Parathyroid adenoma (tissue), 2 donors: ENCODE results near the gene SEC61B.
"Not testable (repeated sequence)": the region's sequence is repeated elsewhere in the genome, so short reads cannot be mapped to it uniquely, and the experiment has no call there.

Experiments
- H2AFZ ChIP-seq: fragments of 300-600 bp; sonication (generic); one replicate; pipeline ENCODE4 v1.7.0; 2017; ENCODE audit warnings: antibody characterized with exemption, mild to moderate bottlenecking
- H3K27ac ChIP-seq: fragments of 300-600 bp; sonication (generic); one replicate; pipeline ENCODE4 v1.7.0; 2017
- H3K27me3 ChIP-seq: fragments of 300-600 bp; sonication (generic); one replicate; pipeline ENCODE4 v1.7.0; 2017; ENCODE audit warnings: low read length; ENCODE audit not compliant: control insufficient read depth, insufficient read depth
- H3K36me3 ChIP-seq: fragments of 300-600 bp; sonication (generic); one replicate; pipeline ENCODE4 v1.7.0; 2017; ENCODE audit warnings: low read length; ENCODE audit not compliant: control insufficient read depth, insufficient read depth
- H3K4me1 ChIP-seq: fragments of 300-600 bp; sonication (generic); one replicate; pipeline ENCODE4 v1.7.0; 2017; ENCODE audit warnings: control low read depth
- H3K4me2 ChIP-seq: fragments of 300-600 bp; sonication (generic); one replicate; pipeline ENCODE4 v1.7.0; 2017; ENCODE audit warnings: low read length
- H3K4me3 ChIP-seq: fragments of 300-600 bp; sonication (generic); one replicate; pipeline ENCODE4 v1.7.0; 2017; ENCODE audit warnings: low read depth, low read length
- H3K79me2 ChIP-seq: fragments of 300-600 bp; sonication (generic); one replicate; pipeline ENCODE4 v1.7.0; 2017; ENCODE audit warnings: control low read depth
- H3K9ac ChIP-seq: fragments of 300-600 bp; sonication (generic); one replicate; pipeline ENCODE4 v1.7.0; 2017; ENCODE audit warnings: mild to moderate bottlenecking
- H3K9me3 ChIP-seq: fragments of 300-600 bp; sonication (generic); one replicate; pipeline ENCODE4 v1.7.0; 2017; ENCODE audit warnings: low read length; ENCODE audit not compliant: control insufficient read depth
- TF ChIP-seq, protein P1 (sequence below): fragments of 300-600 bp; sonication (generic); IDR thresholded peaks from one replicate; pipeline ENCODE4 v1.7.0; 2017; ENCODE audit warnings: antibody characterized with exemption, mild to moderate bottlenecking
- donor health status: primary hyperparathyroidism.

The SEC61B gene

DNA sequence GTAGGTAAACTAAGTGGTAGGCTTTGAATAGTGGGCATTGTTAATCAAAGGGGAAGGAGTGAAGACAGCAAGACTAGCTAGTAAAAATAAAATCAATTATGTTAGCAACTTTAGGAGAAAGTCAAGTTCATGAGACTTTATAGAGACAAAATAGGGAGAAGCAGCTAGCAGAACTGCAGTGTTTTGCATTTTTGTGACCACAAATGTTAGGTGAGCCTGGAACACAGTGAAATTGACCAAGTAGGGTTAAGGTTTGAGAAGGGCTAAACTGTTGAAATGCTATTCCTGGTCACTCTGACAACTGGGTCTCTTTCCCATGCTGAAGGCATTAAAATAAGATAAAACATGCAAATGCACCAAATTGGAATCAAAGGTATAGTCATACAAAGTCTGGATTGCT, 13.0 kb downstream of the SEC61B start:
- no peak overlapping the region for H3K9ac ChIP-seq
- H2AFZ ChIP-seq, result no peak overlapping the region
- H3K27ac ChIP-seq, result no peak overlapping the region
- TF ChIP-seq, protein P1, sequence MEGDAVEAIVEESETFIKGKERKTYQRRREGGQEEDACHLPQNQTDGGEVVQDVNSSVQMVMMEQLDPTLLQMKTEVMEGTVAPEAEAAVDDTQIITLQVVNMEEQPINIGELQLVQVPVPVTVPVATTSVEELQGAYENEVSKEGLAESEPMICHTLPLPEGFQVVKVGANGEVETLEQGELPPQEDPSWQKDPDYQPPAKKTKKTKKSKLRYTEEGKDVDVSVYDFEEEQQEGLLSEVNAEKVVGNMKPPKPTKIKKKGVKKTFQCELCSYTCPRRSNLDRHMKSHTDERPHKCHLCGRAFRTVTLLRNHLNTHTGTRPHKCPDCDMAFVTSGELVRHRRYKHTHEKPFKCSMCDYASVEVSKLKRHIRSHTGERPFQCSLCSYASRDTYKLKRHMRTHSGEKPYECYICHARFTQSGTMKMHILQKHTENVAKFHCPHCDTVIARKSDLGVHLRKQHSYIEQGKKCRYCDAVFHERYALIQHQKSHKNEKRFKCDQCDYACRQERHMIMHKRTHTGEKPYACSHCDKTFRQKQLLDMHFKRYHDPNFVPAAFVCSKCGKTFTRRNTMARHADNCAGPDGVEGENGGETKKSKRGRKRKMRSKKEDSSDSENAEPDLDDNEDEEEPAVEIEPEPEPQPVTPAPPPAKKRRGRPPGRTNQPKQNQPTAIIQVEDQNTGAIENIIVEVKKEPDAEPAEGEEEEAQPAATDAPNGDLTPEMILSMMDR, result no peak
- H3K9me3 ChIP-seq, result no peaks in the 10 kb centered on the region
- H3K4me3 ChIP-seq, result no peak overlapping the region
- no peak overlapping the region for H3K4me2 ChIP-seq
- H3K4me1 ChIP-seq, result no peaks in the 10 kb centered on the region
- H3K36me3 ChIP-seq, result no peaks in the 10 kb centered on the region
- H3K27me3 ChIP-seq, result no peaks in the 10 kb centered on the region
- no peaks in the 10 kb centered on the region for H3K79me2 ChIP-seq

DNA sequence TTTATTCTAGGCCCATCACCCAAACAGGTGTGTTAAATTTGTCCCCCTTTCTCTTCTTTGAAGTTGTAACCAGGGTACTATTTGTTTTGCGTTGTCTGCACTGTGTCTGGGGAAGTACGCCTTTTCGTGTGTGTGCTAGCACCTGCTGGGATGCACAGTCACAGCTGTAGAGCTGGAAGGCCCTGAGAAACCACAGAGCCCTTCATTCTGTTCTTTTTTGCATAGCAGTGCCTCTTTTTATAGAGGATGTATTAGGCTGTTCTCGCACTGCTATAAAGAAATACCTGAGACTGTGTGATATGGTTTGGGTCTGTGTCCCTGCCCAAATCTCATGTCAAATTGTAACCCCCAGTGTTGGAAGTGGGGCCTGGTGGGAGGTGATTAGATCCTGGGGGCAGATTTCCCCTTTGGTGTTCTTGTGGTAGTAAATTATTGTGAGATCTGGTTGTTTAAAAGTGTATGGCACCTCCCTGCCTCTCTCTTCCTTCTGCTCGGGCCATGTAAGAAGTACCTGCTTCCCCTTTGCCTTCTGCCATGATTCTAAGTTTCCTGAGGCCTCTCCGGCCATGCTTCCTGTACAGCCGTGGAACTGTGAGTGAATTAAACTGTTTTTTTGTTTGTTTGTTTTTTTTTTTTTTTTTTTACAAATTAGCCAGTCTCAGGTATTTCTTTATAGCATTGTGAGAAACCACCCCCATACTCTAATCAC, 14.0 kb downstream of the SEC61B start:
- H3K36me3 ChIP-seq, result no peaks in the 10 kb centered on the region
- H3K9ac ChIP-seq, result no peak overlapping the region
- H3K27ac ChIP-seq, result no peak overlapping the region
- no peak overlapping the region for H3K4me2 ChIP-seq
- TF ChIP-seq, protein P1, result no peak
- no peaks in the 10 kb centered on the region for H3K9me3 ChIP-seq
- no peak overlapping the region for H3K4me3 ChIP-seq
- no peaks in the 10 kb centered on the region for H3K79me2 ChIP-seq
- no peaks in the 10 kb centered on the region for H3K4me1 ChIP-seq
- no peak overlapping the region for H2AFZ ChIP-seq
- no peaks in the 10 kb centered on the region for H3K27me3 ChIP-seq

DNA sequence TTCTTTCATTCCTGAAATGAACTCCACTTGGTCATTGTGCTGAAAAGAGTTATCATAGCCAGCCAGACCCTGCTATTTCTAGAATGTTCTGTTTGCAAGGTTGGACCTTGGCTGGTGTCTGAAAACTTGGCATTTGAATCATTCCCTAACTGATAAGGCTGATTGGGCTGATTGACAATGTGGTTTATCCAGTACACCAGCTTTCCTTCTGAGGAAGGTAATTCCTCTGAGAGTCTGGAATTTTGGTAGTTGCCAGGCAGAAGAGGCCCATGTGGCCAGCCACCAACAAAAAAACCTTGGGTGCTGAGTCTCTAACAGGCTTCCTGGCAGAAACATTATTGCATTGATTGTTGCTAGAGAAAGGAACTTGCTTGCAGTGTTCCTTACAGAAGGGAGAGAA, 15.3 kb downstream of the SEC61B start:
- H2AFZ ChIP-seq, result no peak overlapping the region
- H3K27me3 ChIP-seq, result no peaks in the 10 kb centered on the region
- H3K36me3 ChIP-seq, result no peaks in the 10 kb centered on the region
- H3K27ac ChIP-seq, result no peak overlapping the region
- no peaks in the 10 kb centered on the region for H3K79me2 ChIP-seq
- no peaks in the 10 kb centered on the region for H3K4me1 ChIP-seq
- no peak overlapping the region for H3K4me2 ChIP-seq
- H3K9me3 ChIP-seq, result no peaks in the 10 kb centered on the region
- H3K9ac ChIP-seq, result no peak overlapping the region
- TF ChIP-seq, protein P1, result no peak
- H3K4me3 ChIP-seq, result no peak overlapping the region

DNA sequence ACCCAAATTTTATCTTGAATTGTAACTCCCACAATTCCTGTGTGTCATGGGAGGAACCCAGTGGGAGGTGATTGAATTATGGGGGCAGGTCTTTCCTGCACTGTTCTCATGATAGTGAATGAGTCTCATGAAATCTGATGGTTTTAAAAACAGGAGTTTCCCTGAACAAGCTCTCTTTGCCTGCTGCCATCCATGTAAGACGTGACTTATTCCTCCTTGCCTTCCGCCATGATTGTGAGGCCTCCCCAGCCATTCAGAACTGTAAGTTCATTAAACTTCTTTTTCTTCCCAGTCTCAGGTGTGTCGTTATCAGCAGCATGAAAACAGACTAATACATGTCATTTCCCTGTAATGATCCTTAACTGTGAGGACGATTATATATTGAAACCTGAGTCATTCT, 15.8 kb downstream of the SEC61B start:
- not testable (repeated sequence) for H2AFZ ChIP-seq, H3K79me2 ChIP-seq, H3K9me3 ChIP-seq, H3K9ac ChIP-seq, H3K4me2 ChIP-seq, H3K4me1 ChIP-seq, H3K27me3 ChIP-seq, H3K27ac ChIP-seq, H3K36me3 ChIP-seq, H3K4me3 ChIP-seq

DNA sequence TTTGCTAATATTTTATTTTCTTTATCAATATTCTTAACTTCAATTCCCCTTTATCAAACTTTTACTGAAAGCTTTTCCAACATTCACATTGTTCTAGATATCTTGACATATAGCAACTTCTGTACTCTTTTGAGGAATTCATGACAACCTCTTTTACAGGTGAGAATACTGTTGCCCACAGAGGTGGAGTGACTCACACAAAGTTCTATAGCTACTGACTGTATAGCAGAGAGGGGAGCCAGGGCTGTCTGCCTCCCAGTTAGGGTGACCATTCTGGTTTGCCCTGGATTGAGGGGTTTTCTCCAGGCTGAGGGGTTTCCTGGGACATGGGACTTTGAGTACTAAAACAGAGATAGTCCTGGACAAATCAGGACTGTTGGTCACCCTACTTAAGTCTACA, 16.2 kb downstream of the SEC61B start:
- TF ChIP-seq, protein P1, result no peak
- Histone ChIP-seq H3K27me3 (no peaks in the 10 kb centered on the region), H3K4me2 (no peak overlapping the region), H3K79me2 (no peaks in the 10 kb centered on the region), H2AFZ (no peak overlapping the region), H3K9ac (no peak overlapping the region), H3K4me3 (no peak overlapping the region), H3K36me3 (no peaks in the 10 kb centered on the region), H3K4me1 (no peaks in the 10 kb centered on the region), H3K9me3 (no peaks in the 10 kb centered on the region), H3K27ac (no peak overlapping the region)
